Mesothelial cell of epicardium (in vitro differentiated cells): ENCODE data around the gene IKBKE. TPM values are rescaled to one million over a fixed set of nuclear protein-coding genes. Genes with fewer than 3 reads are reported as not detected.

ENCODE experiments used
- DNase-seq, 2 experiments: peaks; one replicate each; pipeline ENCODE4 v3.0.0; 2021; ENCODE audit warnings: low spot score in 2 of 2; ENCODE audit not compliant: unreplicated experiment in 2 of 2
- H3K27ac Mint-ChIP-seq: 2 replicates; pipeline ENCODE4 v1.8.0; 2021; ENCODE audit warnings: mixed read lengths
- H3K27me3 Mint-ChIP-seq: 2 replicates; pipeline ENCODE4 v1.8.0; 2021; ENCODE audit warnings: low read depth, mixed read lengths
- H3K36me3 Mint-ChIP-seq: 2 replicates; pipeline ENCODE4 v1.8.0; 2021; ENCODE audit warnings: mixed read lengths
- H3K4me1 Mint-ChIP-seq: 2 replicates; pipeline ENCODE4 v1.8.0; 2021; ENCODE audit warnings: mixed read lengths
- H3K4me3 Mint-ChIP-seq: 2 replicates; pipeline ENCODE4 v1.8.0; 2021; ENCODE audit warnings: mild to moderate bottlenecking, moderate library complexity, mixed read lengths
- H3K9me3 Mint-ChIP-seq: 2 replicates; pipeline ENCODE4 v1.8.0; 2021; ENCODE audit warnings: mixed read lengths
- CTCF ChIP-seq: fragments of 200-600 bp; sonication (generic); IDR thresholded peaks from one replicate; pipeline ENCODE4 v1.5.0; 2021; ENCODE audit warnings: antibody characterized with exemption; ENCODE audit not compliant: unreplicated experiment
- total RNA-seq: library from RNA; stranded (reverse); gene quantifications from 3 replicates; pipeline ENCODE4 v1.2.1, GENCODE V29; 2021

IKBKE gene
- total RNA-seq, 1 donor from 2014 or later = 7.9 TPM

GRCh38 chr1:206465951-206466350 lies 4.3 kb upstream of the IKBKE start:
- Mint-ChIP-seq H3K4me1 (peaks cover 29% of the 10 kb centered on the region), H3K27me3 (peaks cover 22% of the 10 kb centered on the region), H3K36me3 (peaks cover 11% of the 10 kb centered on the region), H3K9me3 (no peaks in the 10 kb centered on the region), H3K4me3 (no peak overlapping the region), H3K27ac (no peak overlapping the region)
- DNase-seq = no peak
- TF ChIP-seq CTCF = no peak

DNA sequence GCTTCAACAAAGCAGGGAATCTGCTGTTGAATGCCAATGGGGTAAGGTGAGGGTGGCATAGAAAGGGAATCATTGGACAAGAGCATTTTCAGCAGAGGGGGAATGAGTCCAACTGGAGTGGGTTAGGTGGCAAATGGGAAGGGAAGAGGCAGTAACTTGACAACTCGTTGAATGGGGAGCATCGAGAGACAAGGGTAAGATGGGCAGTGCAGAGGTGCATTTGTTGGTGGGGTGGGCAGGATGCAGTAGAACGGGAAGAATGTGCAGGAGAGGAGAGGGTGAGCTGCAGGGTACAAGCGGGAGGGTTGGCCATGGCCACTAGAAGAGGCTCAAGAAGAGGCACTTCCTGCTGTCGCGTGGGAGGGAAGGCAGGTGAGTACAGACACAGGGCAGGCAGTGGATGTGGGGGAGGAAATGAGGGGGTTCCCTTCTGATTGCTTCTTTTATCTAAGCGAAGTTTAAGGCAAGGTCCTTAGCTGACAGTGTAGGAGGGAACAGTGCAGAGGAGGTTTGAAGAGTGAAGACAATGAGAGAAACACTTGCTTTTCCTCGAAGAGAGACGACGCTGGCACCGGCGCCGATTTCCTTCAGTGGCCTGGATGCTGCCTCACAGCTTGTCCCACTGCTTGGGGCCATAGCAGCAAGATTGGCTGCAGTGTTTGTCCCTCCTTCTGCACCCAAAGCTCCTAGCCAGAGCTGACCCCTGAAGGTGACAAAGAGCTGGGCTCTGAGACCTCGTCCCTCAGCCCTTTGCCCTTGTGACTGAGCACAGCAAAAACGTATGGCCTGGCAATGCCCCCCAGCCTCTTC lies 3.2 kb upstream of the IKBKE start:
- no peak overlapping the region for H3K27ac Mint-ChIP-seq
- no peak for TF ChIP-seq CTCF
- peaks cover 38% of the 10 kb centered on the region for H3K4me1 Mint-ChIP-seq
- no peak for DNase-seq
- H3K9me3 Mint-ChIP-seq = no peaks in the 10 kb centered on the region
- peaks cover 6% of the 10 kb centered on the region for H3K36me3 Mint-ChIP-seq
- no peak overlapping the region for H3K4me3 Mint-ChIP-seq
- peaks cover 22% of the 10 kb centered on the region for H3K27me3 Mint-ChIP-seq

DNA sequence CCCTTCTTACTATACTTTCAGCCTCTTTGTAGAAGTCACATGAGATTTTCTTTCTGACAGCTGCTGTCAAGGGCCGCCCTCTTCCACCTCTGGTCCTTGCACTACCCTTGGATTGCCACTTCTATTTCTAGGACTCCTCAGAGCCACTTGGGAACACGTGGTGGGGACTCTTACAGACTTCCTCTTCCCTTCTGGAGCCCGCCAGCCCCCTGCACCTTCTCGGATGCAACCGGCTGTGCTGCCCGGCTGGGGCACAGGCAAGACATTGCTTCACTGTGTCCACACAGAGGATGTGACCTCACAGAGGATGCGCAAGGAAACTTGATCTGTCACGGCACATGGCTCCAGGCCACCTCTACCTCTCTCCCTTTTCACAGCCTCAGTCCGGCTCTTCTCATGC lies 2.4 kb upstream of the IKBKE start:
- TF ChIP-seq CTCF = no peak
- Mint-ChIP-seq H3K27ac (no peak overlapping the region), H3K4me3 (no peak overlapping the region), H3K36me3 (peaks cover 5% of the 10 kb centered on the region), H3K27me3 (peaks cover 22% of the 10 kb centered on the region), H3K9me3 (no peaks in the 10 kb centered on the region), H3K4me1 (peaks cover 45% of the 10 kb centered on the region)
- no peak for DNase-seq

DNA sequence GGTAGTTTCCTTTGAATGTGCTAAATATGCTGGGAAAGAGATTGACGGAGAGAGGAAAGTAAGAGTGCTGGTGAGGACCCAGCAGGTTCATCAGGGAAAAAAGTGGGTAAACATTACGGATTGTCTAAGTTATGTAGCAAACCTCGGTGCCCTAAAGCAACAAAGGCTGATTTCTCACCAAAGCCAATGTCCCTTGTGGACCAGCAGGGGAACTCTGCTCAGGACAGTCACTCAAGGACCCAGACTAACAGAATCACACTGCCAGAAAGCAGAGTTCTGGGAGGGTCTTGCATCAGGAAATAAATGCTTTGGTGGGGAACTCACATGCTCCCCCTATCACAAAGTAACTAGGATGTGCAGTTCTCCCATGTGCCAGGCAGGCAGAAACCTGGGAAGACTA lies 1.7 kb upstream of the IKBKE start:
- DNase-seq = no peak
- H3K36me3 Mint-ChIP-seq = peaks cover under 1% of the 10 kb centered on the region
- peaks cover 45% of the 10 kb centered on the region for H3K4me1 Mint-ChIP-seq
- H3K9me3 Mint-ChIP-seq = no peaks in the 10 kb centered on the region
- peaks cover 22% of the 10 kb centered on the region for H3K27me3 Mint-ChIP-seq
- H3K4me3 Mint-ChIP-seq = no peak overlapping the region
- no peak overlapping the region for H3K27ac Mint-ChIP-seq
- TF ChIP-seq CTCF = no peak

GRCh38 chr1:206469411-206469932 lies 804 bp upstream of the IKBKE start:
- H3K27ac Mint-ChIP-seq = no peak overlapping the region
- peaks cover 45% of the 10 kb centered on the region for H3K4me1 Mint-ChIP-seq
- no peak for TF ChIP-seq CTCF
- H3K27me3 Mint-ChIP-seq = peaks cover 22% of the 10 kb centered on the region
- DNase-seq = no peak
- H3K36me3 Mint-ChIP-seq = peaks cover 4% of the 10 kb centered on the region
- H3K4me3 Mint-ChIP-seq = no peak overlapping the region
- no peaks in the 10 kb centered on the region for H3K9me3 Mint-ChIP-seq
